IMR-90 (cell line): Measurements from ENCODE around the gene MYADM. TPM values are rescaled to one million over a fixed set of nuclear protein-coding genes. Genes with fewer than 3 reads are reported as not detected.

ENCODE experiments used
- ATAC-seq: fragments of 200-7000 bp; cut with Tn5 transposase; 2 replicates; pipeline ENCODE4 v1.9.1; 2020; ENCODE audit warnings: low read depth, mild to moderate bottlenecking, moderate library complexity
- BruUV-seq: library from RNA; stranded (reverse); fragments of 400-500 nt; replicated peaks from 2 replicates; lab custom pipeline; 2021; lab: Mats Ljungman, UMichigan
- CTCF ChIA-PET: fragments of 300-600 bp; formaldehyde crosslinking; extraction: SDS; loops from one replicate; lab custom pipeline; 2021; ENCODE audit warnings: antibody characterized with exemption; lab: Yijun Ruan, JAX
- POLR2A ChIA-PET: fragments of 300-600 bp; sonication (Branson Sonifier 250); formaldehyde crosslinking; loops from one replicate; lab custom pipeline; 2022; ENCODE audit warnings: antibody characterized with exemption; ENCODE audit not compliant: unreplicated experiment; lab: Charles Lee
- DNase-seq: peaks from one replicate; pipeline ENCODE4 v3.0.0; 2013
- H2AFZ ChIP-seq: replicated peaks from 2 replicates; pipeline ENCODE3; 2013; ENCODE audit warnings: low read length, mild to moderate bottlenecking; ENCODE audit not compliant: poor library complexity
- H2AK5ac ChIP-seq: 2 replicates; pipeline ENCODE4 v1.6.1; 2013; ENCODE audit warnings: low read depth, low read length, inconsistent platforms
- H2AK9ac ChIP-seq: replicated peaks from 2 replicates; pipeline ENCODE3; 2013; ENCODE audit warnings: mild to moderate bottlenecking, low read depth, low read length, moderate library complexity; ENCODE audit not compliant: poor library complexity
- H2BK120ac ChIP-seq: 2 replicates; pipeline ENCODE4 v1.6.1; 2013; ENCODE audit warnings: low read depth, low read length, inconsistent platforms
- H2BK15ac ChIP-seq: 3 replicates; pipeline ENCODE4 v1.6.1; 2013; ENCODE audit warnings: low read depth, low read length, inconsistent platforms
- H2BK20ac ChIP-seq: 2 replicates; pipeline ENCODE4 v1.6.1; 2013; ENCODE audit warnings: low read depth, mild to moderate bottlenecking, inconsistent platforms, low read length, moderate library complexity
- H2BK5ac ChIP-seq: 2 replicates; pipeline ENCODE4 v1.6.1; 2013; ENCODE audit warnings: mild to moderate bottlenecking, low read depth, low read length, inconsistent platforms; ENCODE audit not compliant: poor library complexity, severe bottlenecking
- H3K14ac ChIP-seq: replicated peaks from 2 replicates; pipeline ENCODE4 v1.6.1; 2013; ENCODE audit warnings: low read depth, low read length, inconsistent platforms
- H3K18ac ChIP-seq: 2 replicates; pipeline ENCODE4 v1.6.1; 2013; ENCODE audit warnings: low read depth, low read length, control low read depth
- H3K23ac ChIP-seq: 2 replicates; pipeline ENCODE4 v1.6.1; 2013; ENCODE audit warnings: low read depth, low read length, inconsistent platforms
- H3K27ac ChIP-seq: 2 replicates; pipeline ENCODE4 v1.5.1; 2013; ENCODE audit warnings: mild to moderate bottlenecking, control low read depth, low read length; ENCODE audit not compliant: insufficient read depth
- H3K27me3 ChIP-seq: 2 replicates; pipeline ENCODE4 v1.6.1; 2013; ENCODE audit warnings: low read length; ENCODE audit not compliant: control insufficient read depth, insufficient read depth
- H3K36me3 ChIP-seq: 2 replicates; pipeline ENCODE4 v1.6.1; 2013; ENCODE audit warnings: low read length, mixed read lengths; ENCODE audit not compliant: control insufficient read depth, insufficient read depth
- H3K4ac ChIP-seq: 2 replicates; pipeline ENCODE4 v1.6.1; 2013; ENCODE audit warnings: low read depth, low read length, inconsistent platforms
- H3K4me1 ChIP-seq: 2 replicates; pipeline ENCODE4 v1.6.1; 2013; ENCODE audit warnings: low read length, mixed read lengths; ENCODE audit not compliant: control insufficient read depth, insufficient read depth
- H3K4me2 ChIP-seq: 2 replicates; pipeline ENCODE4 v1.6.1; 2013; ENCODE audit warnings: low read depth, mild to moderate bottlenecking, control low read depth, low read length, moderate library complexity
- H3K4me3 ChIP-seq: 2 replicates; pipeline ENCODE4 v1.5.1; 2013; ENCODE audit warnings: low read depth, mild to moderate bottlenecking, control low read depth, low read length, moderate library complexity; ENCODE audit not compliant: insufficient read depth
- H3K56ac ChIP-seq: 2 replicates; pipeline ENCODE4 v1.6.1; 2013; ENCODE audit warnings: low read length, inconsistent platforms; ENCODE audit not compliant: insufficient read depth; ENCODE audit errors: extremely low read depth
- H3K79me1 ChIP-seq, 2 experiments: 2 replicates each; pipeline ENCODE4 v1.6.1; 2013; ENCODE audit warnings: low read length in 2 of 2, inconsistent platforms in 1 of 2, low read depth in 1 of 2
- H3K9ac ChIP-seq: 2 replicates; pipeline ENCODE4 v1.6.1; 2013; ENCODE audit warnings: low read depth, low read length, control low read depth
- H3K9me1 ChIP-seq: 2 replicates; pipeline ENCODE4 v1.6.1; 2013; ENCODE audit warnings: low read length, inconsistent platforms; ENCODE audit not compliant: insufficient read depth
- H3K9me3 ChIP-seq: 2 replicates; pipeline ENCODE4 v1.6.1; 2013; ENCODE audit warnings: low read length; ENCODE audit not compliant: control insufficient read depth, insufficient read depth
- H4K20me1 ChIP-seq: 2 replicates; pipeline ENCODE4 v1.6.1; 2013; ENCODE audit warnings: low read length, inconsistent platforms; ENCODE audit not compliant: insufficient read depth
- H4K5ac ChIP-seq: 2 replicates; pipeline ENCODE4 v1.6.1; 2013; ENCODE audit warnings: mild to moderate bottlenecking, low read depth, low read length, control low read depth
- H4K8ac ChIP-seq, 2 experiments: 2 replicates each; pipeline ENCODE4 v1.6.1; 2013; ENCODE audit warnings: low read depth in 2 of 2, low read length in 2 of 2, control low read depth in 1 of 2, inconsistent platforms in 1 of 2
- H4K91ac ChIP-seq: 2 replicates; pipeline ENCODE4 v1.6.1; 2013; ENCODE audit warnings: low read depth, low read length, inconsistent platforms; ENCODE audit not compliant: insufficient read depth
- POLR2A ChIP-seq: IDR thresholded peaks from 2 replicates; pipeline ENCODE4 v1.6.1; 2012; ENCODE audit warnings: mild to moderate bottlenecking, low read depth, low read length
- SMC3 ChIP-seq: fragments of 150-350 bp; IDR thresholded peaks from 2 replicates; pipeline ENCODE4 v1.6.1; 2016; ENCODE audit warnings: low read depth, mild to moderate bottlenecking, antibody characterized with exemption, low read length, moderate library complexity
- WGBS, 2 experiments: methylation state at CpG; one replicate each; pipeline versions ENCODE4 v1.1.5 to v1.1.7; 2013; ENCODE audit warnings: missing lambda C conversion rate in 2 of 2; ENCODE audit not compliant: insufficient read length in 1 of 2; ENCODE audit errors: extremely low coverage in 2 of 2; 5-methylcytosine and 5-hydroxymethylcytosine counted together
- dilution Hi-C: fragments of 300-500 bp; cut with HindIII; formaldehyde crosslinking; loops from one replicate; pipeline ENCODE4 v1.14.3; 2018; ENCODE audit warnings: low sequenced_read_pairs; ENCODE audit not compliant: unreplicated experiment
- in situ Hi-C: fragments of 300-500 bp; cut with MboI; formaldehyde crosslinking; loops from 3 replicates; pipeline ENCODE4 v1.14.3; 2019; ENCODE audit warnings: low sequenced_read_pairs, inconsistent platforms, mixed read lengths
- intact Hi-C: fragments of 100-400 bp; cut with micrococcal nuclease; formaldehyde crosslinking; loops from 2 replicates; pipeline ENCODE4 v1.10.0; 2022
- polyA plus RNA-seq, 3 experiments: library from polyadenylated mRNA; depleted of rRNA; stranded (reverse); fragments of >200 nt; gene quantifications; 2 replicates each; pipeline ENCODE4 v1.2.3, GENCODE V29; 2012; ENCODE audit warnings: low replicate concordance in 1 of 3
- total RNA-seq: library from RNA; depleted of rRNA; stranded (reverse); fragments of >200 nt; gene quantifications from 2 replicates; pipeline ENCODE4 v1.2.3, GENCODE V29; 2012
- TF ChIP-seq, protein P1 (sequence below): fragments of 150-350 bp; IDR thresholded peaks from 2 replicates; pipeline ENCODE4 v1.6.1; 2016; ENCODE audit warnings: low read depth, mild to moderate bottlenecking, low read length, moderate library complexity, borderline replicate concordance

Gene MYADM
- total and polyA plus RNA-seq, 2 of the 4 experiments (the other 2 are of a cell fraction): 4.8 to 96.1 TPM

DNA sequence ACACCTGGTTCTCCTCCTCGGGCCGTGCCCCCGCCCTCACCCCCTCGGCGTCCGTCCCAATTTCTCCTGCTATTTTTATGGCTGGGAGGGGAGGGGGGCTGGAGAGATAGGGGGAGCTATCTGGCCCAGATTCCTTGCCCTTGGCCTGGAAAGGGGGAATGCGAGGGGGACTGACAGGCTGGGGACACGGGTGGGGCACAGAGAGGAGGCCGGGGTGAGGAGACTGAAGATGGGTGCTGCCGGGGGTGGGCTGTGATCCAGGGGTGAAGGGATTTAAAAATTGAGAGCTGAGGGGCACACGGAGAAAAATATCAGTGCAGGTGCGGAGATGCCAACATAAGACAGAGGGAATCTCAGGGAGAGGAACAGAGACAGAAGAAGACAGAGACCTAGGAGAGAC is 16.6 kb downstream of the MYADM start:
- dilution Hi-C loops (no loop called here), intact Hi-C loops (no loop called here), in situ Hi-C loops (loop anchor here (10.0 kb wide), 1 partner anchor 141 kb away; no protein-coding TSS in a partner anchor)
- Histone ChIP-seq H3K56ac (no peak overlapping the region), H2BK120ac (no peak overlapping the region), H3K4ac (no peak overlapping the region), H2BK20ac (no peak overlapping the region), H3K27me3 (peaks cover 52% of the 10 kb centered on the region), H4K20me1 (no peaks in the 10 kb centered on the region), H3K9me3 (no peaks in the 10 kb centered on the region), H3K14ac (no peak overlapping the region), H4K8ac (no peak overlapping the region), H2AK9ac (no peak overlapping the region), H3K79me1 (no peaks in the 10 kb centered on the region), H3K4me1 (peaks cover 3% of the 10 kb centered on the region; the same call in 1 of the 2 replicates), H3K9ac (no peak overlapping the region), H4K91ac (no peak overlapping the region), H2AK5ac (no peak overlapping the region), H3K23ac (no peak overlapping the region), H2BK5ac (no peak overlapping the region), H3K27ac (no peak overlapping the region), H3K18ac (no peak overlapping the region), H4K5ac (no peak overlapping the region), H3K9me1 (no peaks in the 10 kb centered on the region), H2AFZ (no peak overlapping the region), H3K4me2 (no peak overlapping the region), H3K36me3 (no peaks in the 10 kb centered on the region), H3K4me3 (no peak overlapping the region), H2BK15ac (no peak overlapping the region)
- POLR2A ChIA-PET: no interaction called here
- CTCF ChIA-PET: no interaction called here
- DNase-seq (no peak), ATAC-seq (no peak)
- 41% methylated on average over 4 of the region's 12 CpGs; no CpG with 5 or more reads in 1 of the 2 experiments for WGBS, 2 experiments
- no TSS peak for BruUV-seq
- no peak for TF ChIP-seq POLR2A
- no peak for TF ChIP-seq SMC3
- TF ChIP-seq, protein P1, sequence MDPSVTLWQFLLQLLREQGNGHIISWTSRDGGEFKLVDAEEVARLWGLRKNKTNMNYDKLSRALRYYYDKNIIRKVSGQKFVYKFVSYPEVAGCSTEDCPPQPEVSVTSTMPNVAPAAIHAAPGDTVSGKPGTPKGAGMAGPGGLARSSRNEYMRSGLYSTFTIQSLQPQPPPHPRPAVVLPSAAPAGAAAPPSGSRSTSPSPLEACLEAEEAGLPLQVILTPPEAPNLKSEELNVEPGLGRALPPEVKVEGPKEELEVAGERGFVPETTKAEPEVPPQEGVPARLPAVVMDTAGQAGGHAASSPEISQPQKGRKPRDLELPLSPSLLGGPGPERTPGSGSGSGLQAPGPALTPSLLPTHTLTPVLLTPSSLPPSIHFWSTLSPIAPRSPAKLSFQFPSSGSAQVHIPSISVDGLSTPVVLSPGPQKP: no peak
